Smooth muscle cell of the brain vasculature (primary cell): ENCODE data around the gene SPTBN2.
"Not testable (repeated sequence)": the region's sequence is repeated elsewhere in the genome, so short reads cannot be mapped to it uniquely, and the experiment has no call there.

Experiments used
- DNase-seq: peaks from one replicate; pipeline ENCODE4 v3.0.0-alpha.2; 2012; ENCODE audit warnings: low read depth, low spot score

SPTBN2 gene

DNA sequence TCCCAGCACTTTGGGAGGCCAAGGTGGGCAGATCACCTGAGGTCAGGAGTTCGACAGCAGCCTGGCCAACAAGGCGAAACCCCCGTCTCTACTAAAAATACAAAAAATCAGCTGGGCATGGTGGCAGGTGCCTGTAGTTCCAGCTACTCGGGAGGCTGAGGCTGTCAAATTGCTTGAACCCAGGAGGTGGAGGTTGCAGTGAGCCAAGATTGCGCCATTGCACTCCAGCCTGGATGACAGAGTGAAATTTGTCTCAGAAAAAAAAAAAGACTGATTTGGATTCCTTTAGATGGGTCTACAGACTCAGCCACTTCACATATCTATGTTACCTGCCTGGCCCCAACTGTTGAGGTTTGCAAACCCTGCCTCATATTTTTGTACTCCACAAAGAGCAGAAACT is 4.8 kb downstream of the SPTBN2 start:
- not testable (repeated sequence) for DNase-seq

DNA sequence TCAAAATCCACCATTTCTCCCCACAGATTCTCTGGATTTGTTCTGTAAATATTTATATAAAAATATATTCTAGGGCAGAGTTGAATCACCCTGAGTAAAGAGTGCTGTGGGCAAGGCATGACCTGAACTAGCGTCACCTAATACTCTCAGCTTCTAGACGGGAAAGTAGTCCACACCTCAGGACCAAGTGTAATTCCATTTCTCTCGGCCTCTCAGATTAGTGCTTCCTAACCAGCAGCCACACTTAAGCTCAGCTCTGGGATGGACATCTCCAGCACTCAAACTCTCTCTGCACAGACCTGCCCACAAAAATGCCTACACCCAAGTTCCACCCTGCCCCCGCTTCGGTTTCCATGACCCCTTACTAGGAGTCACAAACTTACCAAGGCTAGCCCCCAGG is 5.3 kb downstream of the SPTBN2 start:
- no peak for DNase-seq

DNA sequence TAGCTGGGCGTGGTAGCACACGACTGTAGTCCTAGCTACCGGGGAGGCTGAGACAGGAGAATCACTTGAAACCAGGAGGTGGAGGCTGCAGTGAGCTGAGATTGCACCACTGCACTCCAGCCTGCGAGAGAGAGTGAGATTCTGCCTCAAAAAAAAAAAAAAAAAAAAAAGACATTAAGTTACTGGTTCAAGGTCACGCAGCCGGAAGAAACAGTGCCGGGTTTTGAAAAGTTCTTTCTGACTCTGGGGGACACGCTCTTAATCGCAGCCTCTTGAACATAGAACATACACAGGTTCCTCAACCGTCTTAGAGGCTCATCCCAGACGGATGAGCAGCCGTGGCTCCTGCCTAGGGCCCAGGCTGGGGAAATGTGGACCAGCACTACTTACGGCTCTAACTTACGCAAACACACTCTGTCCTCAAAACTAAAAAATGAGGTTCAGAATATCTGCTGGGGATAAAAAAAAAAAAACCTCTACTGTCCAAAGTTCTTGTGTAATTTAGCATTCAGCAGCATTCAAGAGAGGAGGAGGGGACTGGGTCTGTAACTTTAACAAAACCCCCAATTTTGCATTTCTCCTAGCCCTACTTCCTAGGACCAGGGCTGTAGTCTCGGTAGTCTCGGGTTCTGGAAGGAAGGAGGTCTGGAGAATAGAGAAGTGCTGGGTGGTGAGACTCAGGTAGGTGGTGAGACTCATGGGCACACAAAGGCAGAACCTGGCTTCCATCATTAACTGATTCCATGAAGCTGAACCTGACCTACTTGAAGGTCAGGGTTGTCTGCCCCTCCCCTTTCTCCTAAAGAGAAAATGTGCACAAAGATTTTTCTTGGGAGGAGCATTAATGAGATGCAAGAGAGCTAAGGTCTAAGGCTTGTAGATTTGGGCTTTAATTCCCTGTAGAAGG is 6.0 kb downstream of the SPTBN2 start:
- no peak for DNase-seq

DNA sequence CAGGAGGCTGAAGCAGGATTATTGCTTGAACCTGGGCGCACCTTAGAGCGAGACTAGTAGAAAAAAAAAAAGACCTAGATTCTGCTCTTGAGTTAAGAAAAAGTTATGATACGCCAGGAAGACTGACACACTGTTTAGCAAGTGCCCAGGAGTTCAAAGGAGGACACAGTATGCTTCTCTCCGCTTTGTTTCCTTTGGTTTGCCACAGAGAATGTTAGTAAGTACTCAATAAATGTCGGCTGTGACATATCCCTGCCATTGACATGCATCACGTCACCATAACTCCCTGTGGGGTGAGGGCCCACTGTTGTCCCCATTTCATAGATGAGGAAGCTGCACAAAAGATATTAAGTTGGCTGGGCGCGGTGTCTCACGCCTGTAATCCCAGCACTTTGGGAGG is 7.1 kb downstream of the SPTBN2 start:
- DNase-seq: no peak

DNA sequence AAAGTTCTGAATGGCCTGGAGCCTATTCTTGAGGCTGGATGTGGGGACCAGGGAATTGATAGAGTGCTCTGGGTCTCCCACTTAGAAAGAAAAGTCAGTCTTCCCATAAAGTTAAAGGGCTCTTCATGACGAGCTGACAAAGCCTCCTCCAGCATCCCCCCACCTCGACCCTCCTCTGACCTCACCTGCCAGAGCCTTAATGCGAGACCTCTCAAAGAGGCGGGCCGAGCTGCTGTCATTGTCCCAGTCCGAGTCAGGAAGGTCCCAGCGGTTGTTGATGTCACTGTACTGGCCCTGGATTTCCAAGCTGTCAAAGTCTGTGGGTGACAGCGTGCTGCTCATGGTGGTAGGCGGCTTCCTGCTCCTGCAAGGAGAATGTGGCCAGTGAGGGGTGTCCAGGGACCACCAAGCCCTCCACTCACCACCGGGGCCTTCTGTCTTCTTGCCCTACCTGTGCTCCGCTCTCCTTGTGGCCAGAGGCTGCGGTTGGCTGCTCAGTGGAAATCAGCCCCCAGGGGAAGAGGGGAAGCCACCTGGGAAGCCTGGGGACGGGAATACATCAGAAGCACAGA is 8.0 kb downstream of the SPTBN2 start:
- no peak for DNase-seq

DNA sequence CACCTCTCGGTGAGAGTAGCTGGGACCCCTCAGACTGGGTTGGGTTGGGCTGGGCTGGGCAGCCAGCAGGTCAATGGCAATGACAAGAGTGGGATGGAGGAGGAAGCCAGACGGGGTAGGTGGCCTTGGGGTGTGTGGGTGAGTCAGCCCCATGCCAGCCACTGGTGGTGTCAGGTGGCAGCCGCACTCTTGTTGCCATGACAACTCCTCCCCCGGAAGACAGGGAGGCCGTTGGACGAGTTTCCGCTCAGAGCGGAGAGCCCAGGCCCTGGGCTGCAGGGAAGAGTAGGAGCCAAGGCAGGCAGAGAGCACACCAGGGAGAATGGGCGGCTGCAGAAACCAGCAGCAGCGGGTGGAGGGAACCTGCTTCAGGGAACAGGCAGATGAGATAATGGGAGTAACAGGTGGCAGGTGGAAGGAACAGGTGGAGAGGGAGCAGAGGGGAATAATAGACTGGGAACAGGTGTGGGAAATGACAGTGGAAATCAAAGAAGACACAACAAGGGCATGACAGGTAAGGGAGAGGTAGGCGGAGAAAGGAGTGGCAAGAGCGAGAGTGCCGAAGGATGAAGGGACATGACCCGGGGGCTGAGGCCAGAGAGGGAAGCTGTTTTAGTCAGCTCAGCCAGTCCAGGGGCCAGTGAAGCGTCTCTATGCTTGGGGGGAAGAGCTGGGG is 8.7 kb downstream of the SPTBN2 start:
- no peak for DNase-seq

DNA sequence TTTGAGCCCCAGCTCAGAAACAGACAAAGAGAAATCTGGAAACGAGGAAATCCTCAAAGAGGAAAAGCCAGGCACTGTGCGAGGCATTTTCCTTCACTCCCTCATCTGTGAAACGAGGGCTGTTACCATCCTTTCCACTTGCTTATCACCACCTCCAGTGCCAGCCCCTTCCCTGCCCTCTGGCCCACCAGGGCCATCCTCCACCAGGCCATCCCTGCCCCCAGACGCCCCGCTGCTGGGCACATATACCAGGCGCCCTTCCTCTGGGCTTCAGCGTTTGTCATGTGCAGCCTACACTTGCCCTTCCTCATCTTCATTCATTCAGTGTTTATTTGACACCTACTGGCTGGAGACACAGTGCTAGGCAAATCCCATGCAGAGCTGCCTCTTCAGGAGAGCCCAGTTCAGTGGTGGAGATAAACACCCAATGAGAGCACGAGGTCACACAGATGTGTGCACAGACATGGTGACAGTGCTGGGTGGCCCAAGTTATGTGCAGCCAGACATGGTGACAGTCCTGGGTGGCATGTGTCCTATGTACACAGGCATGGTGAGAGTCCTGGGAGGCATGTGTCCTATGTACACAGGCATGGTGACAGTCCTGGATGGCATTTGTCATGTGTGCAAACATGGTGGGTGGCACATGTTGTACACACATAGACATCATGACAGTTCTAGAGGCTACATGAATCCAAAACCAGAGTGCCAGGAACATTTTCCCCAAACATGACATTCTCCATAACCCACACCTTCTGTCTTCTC is 9.7 kb downstream of the SPTBN2 start:
- no peak for DNase-seq

DNA sequence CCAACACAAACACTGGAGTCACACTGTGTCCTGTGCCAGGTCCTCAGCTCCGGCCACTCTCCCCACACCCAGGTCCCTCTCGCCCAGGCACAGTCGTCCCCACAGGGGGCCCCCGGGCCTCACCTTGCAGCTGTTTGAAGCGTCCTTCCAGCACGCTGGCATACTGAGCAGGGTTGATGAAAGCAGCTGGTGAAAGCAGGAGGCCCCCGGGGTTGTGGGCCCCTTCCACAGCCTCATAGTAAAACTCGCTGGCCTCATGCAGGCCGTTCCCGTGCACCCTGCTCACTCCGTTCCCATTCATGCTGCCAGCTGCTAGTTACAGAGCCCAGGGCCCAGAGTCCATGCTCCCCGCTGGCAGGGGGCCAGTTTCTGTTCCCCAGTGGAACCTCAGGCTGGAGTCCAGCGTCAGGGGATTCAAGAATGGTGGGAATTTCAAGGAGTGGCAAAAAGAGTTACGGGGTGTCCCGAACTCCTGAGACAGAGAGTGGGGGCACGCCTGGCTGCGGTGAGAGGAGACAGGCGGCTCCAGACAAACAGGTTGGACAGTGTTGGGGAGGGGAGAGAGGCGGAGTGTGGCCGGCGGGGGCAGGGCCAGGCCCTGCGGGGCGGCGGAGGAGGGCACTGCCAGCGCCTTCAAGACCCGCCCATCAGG is 10.6 kb downstream of the SPTBN2 start:
- no peak for DNase-seq

DNA sequence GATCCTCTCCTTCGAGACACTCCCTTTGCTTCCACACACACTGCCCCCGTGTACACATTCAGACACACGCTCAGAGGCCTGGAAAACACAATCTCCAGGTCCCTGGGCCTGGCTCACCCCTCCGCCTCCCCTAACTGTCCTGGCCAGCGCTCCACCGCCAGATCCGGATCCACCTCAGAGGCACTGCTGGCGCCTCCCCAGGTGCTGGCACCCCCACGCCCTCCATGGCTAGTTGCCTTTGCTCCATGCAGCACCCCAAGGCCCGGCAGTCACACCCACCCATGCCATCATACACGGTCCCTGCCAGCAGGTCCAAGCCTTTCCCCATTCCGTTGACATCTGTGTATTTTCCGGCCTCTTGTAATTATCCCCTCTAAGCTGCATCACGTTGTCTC is 11.1 kb downstream of the SPTBN2 start:
- no peak for DNase-seq

DNA sequence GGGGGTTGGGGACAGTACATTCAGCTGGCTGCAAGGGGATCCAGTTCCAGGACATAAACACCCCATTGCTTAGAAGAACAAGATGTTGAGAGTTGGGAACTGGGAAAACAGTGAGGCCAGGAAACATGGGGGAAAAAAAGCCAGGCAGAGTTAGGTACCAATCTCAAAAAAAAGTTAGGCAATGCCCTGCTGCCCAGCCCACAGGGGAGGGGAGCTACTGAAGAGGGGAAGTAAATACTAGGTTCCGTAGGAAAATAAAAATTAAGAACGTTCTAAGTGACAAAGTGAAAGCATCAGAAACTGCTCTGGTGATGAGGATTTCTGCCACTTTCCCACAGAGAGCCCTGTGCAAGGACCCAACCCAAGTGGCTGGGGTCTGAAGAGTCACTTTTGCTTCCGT is 12.0 kb downstream of the SPTBN2 start:
- DNase-seq: no peak

DNA sequence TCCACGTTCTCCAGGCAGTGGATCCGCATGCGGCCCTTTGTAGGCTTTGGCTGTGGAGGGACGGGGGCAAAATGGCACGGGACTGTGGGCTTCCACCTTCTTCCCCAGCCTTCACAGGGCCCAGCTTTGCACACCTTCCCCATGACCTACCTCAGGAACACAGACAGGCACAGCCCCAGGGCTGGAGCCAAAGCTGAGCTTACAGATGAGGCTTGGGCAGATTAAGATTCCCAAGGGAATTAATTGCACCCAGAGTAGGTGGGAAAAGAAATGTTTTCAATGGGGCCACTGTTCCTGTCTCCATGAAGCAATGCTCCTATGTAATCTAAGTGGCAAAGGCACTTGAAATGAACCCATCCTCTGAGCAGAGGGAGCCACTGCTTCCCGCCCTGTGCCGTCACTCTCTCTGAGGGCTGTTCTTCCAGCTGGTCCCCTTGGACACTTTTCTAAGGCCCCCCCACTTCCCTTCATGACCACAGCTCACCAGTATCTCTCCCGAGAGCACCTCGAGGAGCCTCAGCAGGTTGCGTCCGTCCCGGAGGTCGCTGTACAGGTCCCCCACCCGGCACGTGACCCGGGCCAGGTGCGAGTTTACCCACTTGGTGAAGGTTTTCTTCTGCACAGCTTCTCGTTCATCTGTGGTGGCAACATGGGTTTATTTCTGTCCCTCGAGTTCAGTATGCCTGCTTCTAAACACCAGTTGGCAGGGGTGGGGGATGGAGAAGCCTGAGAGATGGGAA is 13.5 kb downstream of the SPTBN2 start:
- DNase-seq: no peak

DNA sequence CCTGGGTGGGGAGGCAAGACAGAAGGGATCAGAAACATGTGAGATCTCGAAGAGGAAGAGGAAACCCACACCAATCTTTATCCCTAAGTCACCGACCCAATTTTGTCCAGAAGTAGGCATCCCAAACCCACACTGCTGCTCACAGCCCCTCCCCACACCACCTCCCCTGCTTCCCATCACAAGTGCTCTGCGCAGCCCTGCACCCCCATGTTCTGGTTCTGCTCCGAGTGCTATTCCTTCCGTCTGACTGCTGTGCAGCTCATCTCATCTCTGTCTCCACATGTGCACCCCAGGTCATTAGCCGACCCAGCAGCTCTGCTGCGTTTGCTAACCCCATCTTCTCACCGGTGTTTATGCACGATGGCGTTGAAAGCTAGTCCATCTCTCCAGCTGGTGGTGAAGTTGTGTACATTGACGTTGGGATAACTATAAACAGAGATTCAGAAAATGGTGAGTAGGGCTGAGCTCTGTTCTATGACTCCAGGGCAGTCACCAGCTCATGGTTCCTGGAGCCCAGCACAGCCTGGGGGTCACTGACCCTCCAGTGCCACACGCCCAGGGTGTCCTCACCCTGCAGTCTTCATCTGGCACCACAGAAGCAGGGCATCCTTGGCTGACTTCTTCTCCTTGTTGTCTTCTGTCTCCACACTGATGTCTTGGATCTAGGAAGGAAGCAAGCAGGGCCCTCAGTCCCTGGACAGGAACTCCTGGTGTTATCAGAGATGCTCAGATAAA is 15.1 kb downstream of the SPTBN2 start:
- DNase-seq: no peak

DNA sequence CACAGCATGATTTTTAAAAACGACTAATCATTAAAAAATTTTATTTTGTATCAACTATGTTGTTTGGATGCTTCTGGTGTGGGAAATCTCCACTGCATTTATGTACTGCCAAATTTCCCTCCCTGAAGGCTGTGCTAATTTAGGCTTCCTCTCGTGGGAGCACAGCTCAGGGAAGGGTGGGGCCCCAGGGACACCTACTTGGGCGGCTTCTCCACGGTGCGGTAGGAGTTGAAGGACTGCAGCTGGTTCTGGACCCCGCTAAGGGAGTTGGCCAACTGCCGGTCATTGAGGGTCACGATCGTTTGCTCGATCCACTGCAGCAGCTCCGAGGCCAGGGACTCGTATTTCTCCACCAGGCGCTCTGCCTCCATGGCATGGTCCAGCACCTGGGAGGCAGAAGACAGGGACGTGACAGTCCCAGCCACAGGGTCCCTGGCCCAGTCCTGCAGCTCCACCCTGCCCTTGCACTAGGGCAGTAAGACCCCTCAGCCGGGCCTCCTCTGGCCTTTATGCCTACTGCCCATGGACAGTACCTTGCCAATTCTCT is 18.6 kb downstream of the SPTBN2 start:
- DNase-seq: no peak

DNA sequence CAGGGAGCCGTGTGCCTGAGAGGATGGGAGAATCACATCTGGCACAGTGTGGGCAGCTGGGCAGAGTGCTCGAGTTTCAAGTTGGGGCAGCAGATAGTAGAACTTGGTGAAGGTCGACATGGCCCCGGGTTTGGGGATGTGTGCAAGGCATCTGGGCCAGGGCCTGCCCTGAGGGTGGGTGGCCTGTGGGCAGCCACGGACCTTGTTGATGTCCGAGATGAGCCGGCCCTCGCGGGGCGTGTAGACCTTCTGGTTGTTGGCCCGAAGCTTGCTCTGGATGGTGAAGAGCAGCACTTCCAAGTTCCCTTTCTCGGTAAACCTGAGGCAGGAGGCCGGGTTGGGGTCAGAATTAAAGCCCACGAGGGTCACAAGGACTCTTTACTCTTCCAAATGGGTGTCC is 20.3 kb downstream of the SPTBN2 start:
- no peak for DNase-seq

DNA sequence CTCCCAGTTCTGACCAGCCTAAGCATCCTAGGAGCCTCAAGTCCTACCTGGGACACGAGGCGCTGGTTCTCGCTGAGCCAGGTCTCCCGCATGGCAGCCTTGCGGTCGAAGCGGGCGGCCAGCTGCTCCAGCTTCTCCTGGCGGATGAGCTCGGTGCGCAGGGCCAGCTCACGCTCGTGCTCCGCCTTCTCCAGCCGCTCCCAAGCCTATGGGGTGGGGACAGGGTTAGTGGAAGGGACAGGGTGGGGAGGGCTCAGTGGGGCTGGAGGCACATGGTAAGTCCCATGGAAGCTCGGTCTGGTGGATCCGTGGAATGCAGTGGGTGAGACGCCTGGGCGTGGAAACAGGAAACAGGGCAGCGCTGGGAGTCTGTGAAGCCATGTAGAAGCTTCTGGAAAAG is 20.9 kb downstream of the SPTBN2 start:
- no peak for DNase-seq

DNA sequence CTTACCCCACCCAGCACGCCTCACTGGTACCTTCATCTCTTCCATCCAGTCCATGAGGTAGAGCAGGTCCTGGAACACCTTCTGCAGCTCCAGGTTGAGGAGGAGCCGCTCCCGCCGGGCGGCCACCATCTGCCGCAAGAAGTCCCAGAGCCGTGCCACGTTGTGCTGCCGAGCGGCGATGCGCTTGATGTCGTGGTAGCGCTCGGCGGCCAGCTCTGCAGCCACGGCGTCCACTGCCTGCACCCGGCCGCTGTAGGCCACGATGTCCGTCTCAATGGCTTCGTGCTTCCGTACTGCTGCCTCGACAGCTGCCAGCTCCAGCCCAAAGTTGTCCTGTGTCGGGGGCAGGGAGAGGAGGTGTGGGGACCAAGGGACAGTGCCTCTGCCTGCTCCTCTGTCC is 21.5 kb downstream of the SPTBN2 start:
- DNase-seq: no peak

DNA sequence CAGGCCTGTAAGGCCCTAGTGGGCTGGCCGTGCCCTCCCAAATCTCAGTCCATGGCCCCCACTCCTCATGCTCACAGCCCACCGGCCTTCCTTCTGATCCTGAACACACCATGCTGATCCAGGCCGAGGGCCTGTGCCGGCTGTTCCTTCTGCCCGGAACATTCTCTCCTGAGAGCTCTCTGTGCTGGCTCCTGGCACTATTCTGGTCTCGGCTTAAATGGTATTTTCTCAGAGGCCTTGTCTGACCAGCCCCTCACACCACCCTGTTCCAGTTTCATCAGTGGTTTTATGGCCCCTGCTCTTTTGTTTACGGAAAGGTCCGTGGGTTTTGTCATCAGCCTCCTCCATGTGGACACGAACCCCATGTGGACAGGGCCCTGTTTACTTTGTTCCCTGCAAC is 22.0 kb downstream of the SPTBN2 start:
- no peak for DNase-seq

DNA sequence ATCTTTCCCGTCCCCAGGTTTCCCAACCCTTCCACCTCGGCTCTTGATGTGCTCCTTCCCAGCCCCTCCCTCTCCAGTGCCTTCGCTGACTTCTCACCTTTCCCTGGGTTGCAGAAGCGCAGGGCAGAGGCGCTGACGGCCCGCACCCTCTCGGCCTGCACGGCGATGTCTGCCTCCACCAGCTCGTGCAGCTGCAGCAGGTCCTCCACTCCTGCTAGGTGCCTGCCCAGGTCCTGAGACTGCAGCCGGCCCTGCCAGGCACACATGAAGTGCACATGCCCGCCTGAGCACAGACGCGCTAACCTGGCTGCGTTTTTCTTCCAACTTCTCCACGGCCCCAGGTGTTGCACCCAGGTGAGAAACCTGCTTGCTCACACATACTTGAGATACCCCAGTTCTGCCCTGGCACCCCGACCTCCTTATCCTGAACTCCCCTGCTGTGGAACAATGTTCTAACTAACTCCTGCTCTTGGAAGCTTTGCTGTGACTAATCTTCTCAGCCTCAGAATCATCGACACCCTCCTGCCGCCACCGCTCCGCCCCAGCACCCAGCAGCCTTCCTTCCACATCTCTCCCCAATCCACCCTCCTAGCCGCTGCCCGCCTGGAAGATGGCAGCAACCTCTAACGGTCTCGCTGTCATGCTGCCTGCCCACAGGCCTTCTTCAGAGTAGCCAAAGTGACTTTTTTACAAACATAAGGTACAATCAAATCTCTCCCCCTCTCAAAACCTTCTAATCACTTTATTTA is 23.3 kb downstream of the SPTBN2 start:
- DNase-seq: no peak

DNA sequence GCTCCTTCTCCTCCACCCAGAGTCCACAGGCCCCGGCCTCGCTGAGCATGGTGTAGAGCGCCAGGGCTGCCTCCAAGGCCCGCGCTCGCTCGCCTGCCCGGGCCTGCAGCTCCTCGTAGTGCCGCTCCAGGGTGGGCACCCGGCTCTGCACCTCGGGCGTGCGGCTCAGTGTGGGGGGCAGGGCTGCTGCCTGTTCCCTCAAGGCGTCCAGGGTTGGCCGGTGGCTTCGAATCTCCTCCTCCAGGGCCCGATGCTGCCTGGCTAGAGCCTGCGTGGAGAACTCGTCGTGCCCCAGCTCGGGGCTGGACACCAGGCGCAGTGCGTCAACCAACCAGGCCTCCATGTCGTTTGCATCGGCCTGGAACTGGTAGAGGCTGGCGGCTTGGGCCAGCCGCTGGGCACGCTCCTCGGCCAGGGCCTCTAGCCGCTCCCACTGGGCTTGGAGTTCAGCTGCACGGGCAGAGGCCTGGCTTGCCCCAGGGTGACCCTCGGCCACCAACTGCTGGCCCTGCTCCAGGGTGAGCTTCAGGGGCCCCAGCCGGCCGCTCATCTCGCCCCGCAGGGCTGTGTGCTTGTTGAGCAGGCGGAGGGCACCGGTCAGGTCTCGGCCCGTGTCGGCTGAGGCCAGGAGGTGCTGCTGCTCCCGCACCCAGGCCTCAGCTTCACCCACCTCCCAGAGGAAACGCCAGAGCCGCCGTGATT is 24.2 kb downstream of the SPTBN2 start:
- no peak for DNase-seq
